Endodermal cell (in vitro differentiated cells): ENCODE results near the gene RFXANK. TPM values are rescaled to one million over a fixed set of nuclear protein-coding genes. Genes with fewer than 3 reads are reported as not detected.

ENCODE experiments used
- DNase-seq: peaks from one replicate; pipeline ENCODE4 v3.0.0-alpha.2; 2017
- H3K27ac ChIP-seq: 2 replicates; pipeline ENCODE4 v1.5.1; 2013; ENCODE audit warnings: mild to moderate bottlenecking, low read depth, low read length, moderate library complexity
- H3K27me3 ChIP-seq: 2 replicates; pipeline ENCODE4 v1.6.1; 2013; ENCODE audit warnings: mild to moderate bottlenecking, low read length, moderate library complexity; ENCODE audit not compliant: insufficient read depth, control insufficient read depth, poor library complexity, severe bottlenecking
- H3K36me3 ChIP-seq: 2 replicates; pipeline ENCODE4 v1.7.0; 2013; ENCODE audit warnings: mild to moderate bottlenecking, low read length, moderate library complexity; ENCODE audit not compliant: control insufficient read depth, insufficient read depth
- H3K4me1 ChIP-seq: one replicate; pipeline ENCODE4 v1.7.0; 2013; ENCODE audit warnings: low read length; ENCODE audit not compliant: control insufficient read depth, insufficient read depth
- H3K4me3 ChIP-seq: 2 replicates; pipeline ENCODE4 v1.5.1; 2013; ENCODE audit warnings: mild to moderate bottlenecking, low read length, moderate library complexity
- H3K9ac ChIP-seq: 2 replicates; pipeline ENCODE4 v1.6.1; 2013; ENCODE audit warnings: mild to moderate bottlenecking, low read length, moderate library complexity; ENCODE audit not compliant: poor library complexity, severe bottlenecking; ENCODE audit errors: extremely low read depth
- H3K9me3 ChIP-seq: 2 replicates; pipeline ENCODE4 v1.6.1; 2013; ENCODE audit warnings: mild to moderate bottlenecking, low read length, moderate library complexity; ENCODE audit not compliant: control insufficient read depth
- H3K27ac Mint-ChIP-seq: 2 replicates; pipeline ENCODE4 v1.8.0; 2020; ENCODE audit warnings: mixed read lengths
- H3K27me3 Mint-ChIP-seq: 2 replicates; pipeline ENCODE4 v1.8.0; 2021; ENCODE audit warnings: mild to moderate bottlenecking, mixed read lengths; ENCODE audit not compliant: insufficient read depth
- H3K36me3 Mint-ChIP-seq: 2 replicates; pipeline ENCODE4 v1.8.0; 2020; ENCODE audit warnings: low read depth, mixed read lengths
- H3K4me1 Mint-ChIP-seq: 2 replicates; pipeline ENCODE4 v1.8.0; 2020; ENCODE audit warnings: mixed read lengths
- H3K4me3 Mint-ChIP-seq: 2 replicates; pipeline ENCODE4 v1.8.0; 2020; ENCODE audit warnings: mild to moderate bottlenecking, moderate library complexity, mixed read lengths
- H3K9me3 Mint-ChIP-seq: 2 replicates; pipeline ENCODE4 v1.8.0; 2020; ENCODE audit warnings: mild to moderate bottlenecking, mixed read lengths
- WGBS, 2 experiments: methylation state at CpG; one replicate each; pipeline versions ENCODE4 v1.1.5 to v1.1.7; 2013; ENCODE audit warnings: missing lambda C conversion rate in 2 of 2, mixed read lengths in 1 of 2; ENCODE audit not compliant: insufficient coverage in 1 of 2, insufficient read length in 1 of 2; 5-methylcytosine and 5-hydroxymethylcytosine counted together
- total RNA-seq, 2 donors: library from RNA; stranded (reverse); fragmentation: NEBNext Ultra II Directional in 1 of 2; extraction: Animal tissue kit (Norgen Biotek cat#: 25700) in 1 of 2; gene quantifications; 2 replicates in 1 of 2; 3 replicates in 1 of 2; pipeline ENCODE4 v1.2.1, GENCODE V29; 2021
- TF ChIP-seq, protein P1 (sequence below): fragments of 200-600 bp; sonication (generic); conservative IDR thresholded peaks from 2 replicates; pipeline ENCODE4 v1.5.0; 2021; ENCODE audit warnings: antibody characterized with exemption, mild to moderate bottlenecking

The RFXANK gene
- total RNA-seq, 2 donors from 2014 or later, result 117 to 122 TPM

DNA sequence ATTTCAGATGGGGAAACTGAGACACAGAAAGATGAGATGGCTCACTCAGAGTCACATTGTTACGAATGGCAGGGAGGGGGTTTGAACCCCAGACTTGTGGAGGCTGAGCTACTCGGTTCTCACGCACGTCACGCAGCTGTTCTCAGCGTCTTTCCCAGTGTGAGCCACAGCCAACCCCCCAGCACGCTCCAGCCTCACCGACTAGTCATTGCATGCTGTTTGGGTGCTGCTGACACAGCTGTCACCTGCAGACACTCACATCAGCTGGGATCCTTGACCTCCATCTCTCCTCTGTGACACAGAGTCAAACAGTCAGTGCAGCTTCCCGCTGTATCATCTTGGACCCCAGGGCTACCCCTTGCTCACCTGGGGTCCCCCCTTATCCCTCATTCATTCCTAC, 17.3 kb downstream of the RFXANK start:
- no peaks in the 10 kb centered on the region for H3K36me3 Mint-ChIP-seq
- peaks cover 89% of the 10 kb centered on the region for H3K27me3 Mint-ChIP-seq
- H3K27ac ChIP-seq, result no peak overlapping the region
- no peak overlapping the region for H3K4me3 ChIP-seq
- H3K4me1 Mint-ChIP-seq, result peaks cover 4% of the 10 kb centered on the region
- H3K27me3 ChIP-seq, result peaks cover 85% of the 10 kb centered on the region
- WGBS, 2 experiments, result 26 to 63% methylated on average over 3 to 9 of the region's 9 CpGs
- no peak overlapping the region for H3K9ac ChIP-seq
- no peak overlapping the region for H3K4me3 Mint-ChIP-seq
- no peaks in the 10 kb centered on the region for H3K9me3 ChIP-seq
- TF ChIP-seq, protein P1, sequence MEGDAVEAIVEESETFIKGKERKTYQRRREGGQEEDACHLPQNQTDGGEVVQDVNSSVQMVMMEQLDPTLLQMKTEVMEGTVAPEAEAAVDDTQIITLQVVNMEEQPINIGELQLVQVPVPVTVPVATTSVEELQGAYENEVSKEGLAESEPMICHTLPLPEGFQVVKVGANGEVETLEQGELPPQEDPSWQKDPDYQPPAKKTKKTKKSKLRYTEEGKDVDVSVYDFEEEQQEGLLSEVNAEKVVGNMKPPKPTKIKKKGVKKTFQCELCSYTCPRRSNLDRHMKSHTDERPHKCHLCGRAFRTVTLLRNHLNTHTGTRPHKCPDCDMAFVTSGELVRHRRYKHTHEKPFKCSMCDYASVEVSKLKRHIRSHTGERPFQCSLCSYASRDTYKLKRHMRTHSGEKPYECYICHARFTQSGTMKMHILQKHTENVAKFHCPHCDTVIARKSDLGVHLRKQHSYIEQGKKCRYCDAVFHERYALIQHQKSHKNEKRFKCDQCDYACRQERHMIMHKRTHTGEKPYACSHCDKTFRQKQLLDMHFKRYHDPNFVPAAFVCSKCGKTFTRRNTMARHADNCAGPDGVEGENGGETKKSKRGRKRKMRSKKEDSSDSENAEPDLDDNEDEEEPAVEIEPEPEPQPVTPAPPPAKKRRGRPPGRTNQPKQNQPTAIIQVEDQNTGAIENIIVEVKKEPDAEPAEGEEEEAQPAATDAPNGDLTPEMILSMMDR, result no peak
- no peaks in the 10 kb centered on the region for H3K36me3 ChIP-seq
- DNase-seq, result no peak
- H3K27ac Mint-ChIP-seq, result no peak overlapping the region
- no peaks in the 10 kb centered on the region for H3K4me1 ChIP-seq
- peaks cover under 1% of the 10 kb centered on the region for H3K9me3 Mint-ChIP-seq

DNA sequence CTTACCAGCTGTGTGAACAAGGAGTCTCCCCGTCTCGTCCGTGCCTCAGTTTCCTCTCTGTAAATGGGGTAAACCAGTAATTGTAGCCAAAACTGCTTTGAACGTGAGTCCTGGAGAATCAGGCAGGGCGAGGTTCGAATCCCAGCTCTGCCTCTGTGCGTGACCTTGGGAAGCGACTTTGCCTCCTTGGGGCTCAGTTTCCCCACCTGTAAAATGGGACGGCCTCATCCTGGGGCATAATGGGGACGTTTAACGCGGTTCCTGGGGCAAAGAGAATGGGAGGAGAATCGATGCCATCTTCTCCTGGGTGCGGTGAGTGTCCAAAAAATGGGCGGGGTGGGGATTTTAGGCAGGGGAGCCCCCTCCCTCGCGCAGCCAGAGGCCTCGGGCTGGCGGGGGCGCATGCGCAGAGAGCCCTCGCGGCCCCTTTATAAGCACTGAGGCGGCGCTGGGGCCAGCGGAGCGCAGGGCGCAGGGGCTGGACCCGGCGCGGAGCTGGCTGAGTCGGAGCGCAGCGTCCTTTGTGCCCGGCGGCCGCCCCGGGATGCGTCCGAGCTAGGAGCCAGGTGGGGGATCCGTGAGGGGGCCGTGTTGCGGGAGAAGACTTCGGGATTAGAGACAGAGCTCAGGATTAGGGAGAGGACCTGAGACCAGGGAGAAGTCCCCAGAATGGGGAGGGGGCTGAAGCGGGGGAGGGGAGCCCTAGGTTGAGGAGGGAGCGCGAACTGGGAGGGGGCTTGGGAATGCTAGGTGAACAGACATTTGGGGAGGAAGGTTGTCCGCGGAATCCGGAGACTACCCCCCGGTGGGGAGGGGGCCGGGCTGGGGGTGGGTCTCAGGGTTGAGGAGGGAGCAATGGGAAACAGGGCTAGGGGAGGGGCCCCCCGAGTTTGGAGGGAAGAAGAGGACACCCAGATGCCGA, 19.7 kb downstream of the RFXANK start, which contains the start of gene NCAN:
NCAN (plus strand) TSS at position 460 of the 922 bp plus-strand sequence. CDS start 4,996 bp downstream, outside the sequence.
- H3K4me1 ChIP-seq, result no peaks in the 10 kb centered on the region
- H3K4me3 ChIP-seq, result peak within 1 kb of the TSS; percentile 56
- Mint-ChIP-seq H3K27ac (no peak within 1 kb of the TSS), H3K4me3 (peak within 1 kb of the TSS; percentile 53), H3K27me3 (peaks cover 87% of the 10 kb centered on the region), H3K4me1 (no peaks in the 10 kb centered on the region), H3K36me3 (no peaks in the 10 kb centered on the region), H3K9me3 (no peaks in the 10 kb centered on the region)
- WGBS, 2 experiments, result 9 to 26% methylated on average over 14 to 54 of the region's 54 CpGs
- H3K27ac ChIP-seq, result no peak within 1 kb of the TSS
- no peaks in the 10 kb centered on the region for H3K9me3 ChIP-seq
- H3K27me3 ChIP-seq, result peaks cover 82% of the 10 kb centered on the region
- no peak within 1 kb of the TSS for H3K9ac ChIP-seq
- peak; percentile 75 for DNase-seq
- H3K36me3 ChIP-seq, result no peaks in the 10 kb centered on the region
- TF ChIP-seq, protein P1, result no peak

DNA sequence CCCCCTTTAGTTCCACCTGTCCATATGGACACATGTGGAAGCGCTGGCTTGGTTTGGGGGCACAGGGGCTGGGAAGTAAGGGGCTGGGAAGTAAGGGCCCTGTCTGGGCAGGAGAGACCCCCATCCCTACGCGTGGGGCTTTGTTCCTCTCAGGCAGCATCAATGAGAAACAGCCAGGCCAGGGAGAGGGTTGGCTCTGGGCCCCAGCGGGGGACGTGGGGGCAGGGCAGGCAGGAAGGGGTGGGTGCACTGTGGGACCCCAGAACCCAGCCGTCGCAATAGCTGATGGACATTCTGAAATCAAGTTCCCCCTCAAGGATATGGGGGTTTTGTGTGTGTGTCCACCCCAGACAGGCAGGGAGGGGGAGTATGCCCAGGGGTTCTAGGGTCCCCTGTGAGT, 20.9 kb downstream of the RFXANK start:
- 16 to 21% methylated on average over 2 to 7 of the region's 7 CpGs for WGBS, 2 experiments
- H3K27ac Mint-ChIP-seq, result no peak overlapping the region
- no peaks in the 10 kb centered on the region for H3K4me1 Mint-ChIP-seq
- Histone ChIP-seq H3K36me3 (no peaks in the 10 kb centered on the region), H3K4me3 (no peak overlapping the region), H3K9me3 (no peaks in the 10 kb centered on the region), H3K27me3 (peaks cover 71% of the 10 kb centered on the region), H3K4me1 (no peaks in the 10 kb centered on the region), H3K27ac (no peak overlapping the region), H3K9ac (no peak overlapping the region)
- no peak overlapping the region for H3K4me3 Mint-ChIP-seq
- H3K27me3 Mint-ChIP-seq, result peaks cover 82% of the 10 kb centered on the region
- TF ChIP-seq, protein P1, result no peak
- no peaks in the 10 kb centered on the region for H3K9me3 Mint-ChIP-seq
- no peaks in the 10 kb centered on the region for H3K36me3 Mint-ChIP-seq
- DNase-seq, result no peak
